ENCODE data around the gene KIF24. TPM values are rescaled to one million over a fixed set of nuclear protein-coding genes. Genes with fewer than 3 reads are reported as not detected.
"Not testable (repeated sequence)": the region's sequence is repeated elsewhere in the genome, so short reads cannot be mapped to it uniquely, and the experiment has no call there.

The KIF24 gene
- total and polyA plus RNA-seq, 8 donors = 0.29 to 5.8 (median 1.5) TPM

- peaks cover 7 to 43% (median 29%) of the 10 kb centered on the region in 4 donors for H3K4me1 ChIP-seq
- H3K27ac ChIP-seq = no peak overlapping the region
- no peak for DNase-seq
- H3K36me3 ChIP-seq = peaks cover 26 to 63% (median 38%) of the 10 kb centered on the region in 4 donors
- intact Hi-C loops (cut with DNase I; ENCODE audit: low total_unique reads) = loop anchor here (5.0 to 10.0 kb wide), 2 partner anchors 33 to 186 kb away; no protein-coding TSS in a partner anchor
- no peak for TF ChIP-seq POLR2AphosphoS5 (IDR thresholded peaks at IDR 0.05)
- no peak for TF ChIP-seq POLR2A (IDR thresholded peaks at IDR 0.05)
- TF ChIP-seq CTCF (IDR thresholded peaks at IDR 0.05) = no peak
- TF ChIP-seq EP300 (IDR thresholded peaks at IDR 0.05) = no peak
- H3K9me3 ChIP-seq = no peaks in the 10 kb centered on the region
- WGBS, 5 donors = 76 to 83% (median 77%) methylated on average over 15 to 23 of the region's 23 CpGs
- peak overlapping the region in 2 of 4 donors; percentile 16 to 30 for H3K4me3 ChIP-seq
- peaks cover 0 to 11% (median 0%) of the 10 kb centered on the region in 3 donors for H3K27me3 ChIP-seq
Measured at GRCh38 chr9:34370335-34370969, 41.4 kb upstream of the KIF24 start.

- no peak for TF ChIP-seq CTCF (IDR thresholded peaks at IDR 0.05)
- TF ChIP-seq POLR2A (IDR thresholded peaks at IDR 0.05) = no peak
- no peak for TF ChIP-seq POLR2AphosphoS5 (IDR thresholded peaks at IDR 0.05)
- no peak for TF ChIP-seq EP300 (IDR thresholded peaks at IDR 0.05)
- H3K27ac ChIP-seq = no peak overlapping the region
- H3K4me1 ChIP-seq = peaks cover 0 to 35% (median 23%) of the 10 kb centered on the region in 4 donors
- WGBS, 5 donors = 88 to 94% (median 91%) methylated on average over 4 of the region's 4 CpGs
- H3K36me3 ChIP-seq = peaks cover 26 to 63% (median 38%) of the 10 kb centered on the region in 4 donors
- no peak overlapping the region for H3K4me3 ChIP-seq
- intact Hi-C loops (cut with DNase I; ENCODE audit: low total_unique reads) = loop anchor here (5.0 to 10.0 kb wide), 2 partner anchors 32 to 185 kb away; no protein-coding TSS in a partner anchor
- H3K9me3 ChIP-seq = no peaks in the 10 kb centered on the region
- no peak for DNase-seq
- H3K27me3 ChIP-seq = peaks cover 0 to 11% (median 0%) of the 10 kb centered on the region in 3 donors
Measured at GRCh38 chr9:34369636-34370035, 40.6 kb upstream of the KIF24 start.

- WGBS, 5 donors = 91 to 97% (median 93%) methylated on average over 5 of the region's 5 CpGs
- Histone ChIP-seq H3K36me3 (peaks cover 26 to 63% (median 38%) of the 10 kb centered on the region in 4 donors), H3K27me3 (peaks cover 0 to 11% (median 0%) of the 10 kb centered on the region in 3 donors), H3K4me1 (peaks cover 0 to 27% (median 17%) of the 10 kb centered on the region in 4 donors)
- DNase-seq; intact Hi-C loops (cut with DNase I; ENCODE audit: low total_unique reads); H3K4me3 ChIP-seq; H3K9me3 ChIP-seq; H3K27ac ChIP-seq: not testable (repeated sequence)
Measured at GRCh38 chr9:34368796-34369195, 39.7 kb upstream of the KIF24 start.

GRCh38 chr9:34367751-34368410 lies 38.8 kb upstream of the KIF24 start:
- Histone ChIP-seq H3K36me3 (peaks cover 26 to 60% (median 38%) of the 10 kb centered on the region in 4 donors), H3K27me3 (peaks cover 0 to 11% (median 0%) of the 10 kb centered on the region in 3 donors), H3K4me1 (peaks cover 0 to 20% (median 15%) of the 10 kb centered on the region in 4 donors)
- H3K4me3 ChIP-seq; DNase-seq; H3K9me3 ChIP-seq; intact Hi-C loops (cut with DNase I; ENCODE audit: low total_unique reads); H3K27ac ChIP-seq: not testable (repeated sequence)
- 85 to 97% (median 96%) methylated on average over 2 to 3 of the region's 3 CpGs for WGBS, 5 donors

- WGBS, 5 donors = 76 to 94% (median 85%) methylated on average over 2 of the region's 2 CpGs
- TF ChIP-seq POLR2AphosphoS5 (IDR thresholded peaks at IDR 0.05) = no peak
- TF ChIP-seq EP300 (IDR thresholded peaks at IDR 0.05) = no peak
- no peak for TF ChIP-seq POLR2A (IDR thresholded peaks at IDR 0.05)
- no peak for TF ChIP-seq CTCF (IDR thresholded peaks at IDR 0.05)
- H3K4me3 ChIP-seq = no peak overlapping the region
- peaks cover 0 to 19% (median 13%) of the 10 kb centered on the region in 4 donors for H3K4me1 ChIP-seq
- DNase-seq = no peak
- intact Hi-C loops (cut with DNase I; ENCODE audit: low total_unique reads) = no loop called here
- peaks cover 16 to 45% (median 24%) of the 10 kb centered on the region in 4 donors for H3K36me3 ChIP-seq
- no peaks in the 10 kb centered on the region for H3K9me3 ChIP-seq
- peaks cover 0 to 1% (median 0%) of the 10 kb centered on the region in 3 donors for H3K27me3 ChIP-seq
- H3K27ac ChIP-seq = no peak overlapping the region
Measured at GRCh38 chr9:34366365-34366764, 37.3 kb upstream of the KIF24 start.
